Cerebellar nuclear complex (tissue), 1 donor: ENCODE data around the gene WFDC10B.
"Not testable (repeated sequence)": the region's sequence is repeated elsewhere in the genome, so short reads cannot be mapped to it uniquely, and the experiment has no call there.

Source experiments
- DNase-seq, 2 experiments: peaks; one replicate each; lab custom pipeline; 2025; lab: John Stamatoyannopoulos, UW

WFDC10B gene

GRCh38 chr20:45647441-45648050 lies 57.3 kb downstream of the WFDC10B start:
- no peak for DNase-seq

GRCh38 chr20:45646875-45647274 lies 57.9 kb downstream of the WFDC10B start:
- no peak for DNase-seq

DNA sequence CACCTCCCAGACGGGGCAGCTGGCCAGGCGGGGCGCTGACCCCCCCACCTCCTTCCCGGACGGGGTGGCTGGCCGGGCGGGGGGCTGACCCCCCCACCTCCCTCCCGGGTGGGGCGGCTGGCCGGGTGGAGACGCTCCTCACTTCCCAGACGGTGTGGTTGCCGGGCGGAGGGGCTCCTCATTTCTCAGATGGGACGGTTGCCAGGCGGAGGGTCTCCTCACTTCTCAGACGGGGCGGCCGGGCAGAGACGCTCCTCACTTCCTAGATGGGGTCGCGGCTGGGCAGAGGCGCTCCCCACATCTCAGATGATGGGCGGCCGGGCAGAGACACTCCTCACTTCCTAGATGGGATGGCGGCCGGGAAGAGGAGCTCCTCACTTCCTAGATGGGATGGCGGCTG lies 59.0 kb downstream of the WFDC10B start:
- not testable (repeated sequence) for DNase-seq

DNA sequence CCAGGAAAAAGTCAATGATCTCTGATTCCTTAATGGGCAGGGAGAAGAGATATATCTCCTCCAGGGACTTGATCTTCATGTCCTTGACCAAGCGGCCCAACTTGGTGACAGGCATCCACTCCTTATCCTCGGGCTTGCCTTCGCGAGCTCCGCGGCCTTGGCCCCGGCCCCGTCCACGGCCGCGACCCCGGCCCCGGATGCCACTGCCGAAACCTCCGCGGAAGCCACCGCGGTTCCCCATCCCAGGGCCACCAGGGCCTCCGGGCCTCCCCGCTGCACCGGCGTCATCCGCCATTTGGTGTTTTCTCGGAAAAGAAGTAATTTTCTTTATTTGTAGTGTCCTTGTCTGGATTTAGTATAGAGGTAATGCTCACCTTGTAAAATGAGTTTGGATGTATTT lies 63.7 kb downstream of the WFDC10B start:
- not testable (repeated sequence) for DNase-seq

GRCh38 chr20:45639687-45640086 lies 65.1 kb downstream of the WFDC10B start:
- DNase-seq = no peak

- DNase-seq = no peak
Measured at GRCh38 chr20:45636513-45636912, 68.3 kb downstream of the WFDC10B start.
